Measurements from ENCODE around the gene PNMA8C. TPM values are rescaled to one million over a fixed set of nuclear protein-coding genes. Genes with fewer than 3 reads are reported as not detected.
"Not testable (repeated sequence)": the region's sequence is repeated elsewhere in the genome, so short reads cannot be mapped to it uniquely, and the experiment has no call there.

The PNMA8C gene
- total RNA-seq, 2 donors from 2014 or later = 1.2 to 5.2 TPM

- ATAC-seq (ENCODE audit: insufficient number of reproducible peaks, low FRiP score, low read depth) (no peak), DNase-seq (ENCODE audit: low spot score) (no peak)
- Histone ChIP-seq H3K27me3 (replicated peaks; ENCODE audit: insufficient read depth) (no peaks in the 10 kb centered on the region), H3K36me3 (no peaks in the 10 kb centered on the region), H3K4me1 (ENCODE audit: control insufficient read depth in 1 of 2, low read depth in 2 of 2) (peaks cover 12 to 36% of the 10 kb centered on the region in 2 donors), H3K27ac (peak overlapping the region; percentile 5 to 62), H3K4me3 (no peak overlapping the region), H3K9me3 (no peaks in the 10 kb centered on the region)
- no peak for TF ChIP-seq CTCF (IDR thresholded peaks at IDR 0.05)
Observed at GRCh38 chr19:46441866-46442265, 13.1 kb upstream of the PNMA8C start.

- not testable (repeated sequence) for H3K4me1 ChIP-seq (ENCODE audit: control insufficient read depth in 1 of 2, low read depth in 2 of 2); H3K27me3 ChIP-seq (replicated peaks; ENCODE audit: insufficient read depth); ATAC-seq (ENCODE audit: insufficient number of reproducible peaks, low FRiP score, low read depth); H3K27ac ChIP-seq; DNase-seq (ENCODE audit: low spot score); H3K9me3 ChIP-seq; H3K36me3 ChIP-seq; H3K4me3 ChIP-seq
Observed at GRCh38 chr19:46435689-46436088, 7.0 kb upstream of the PNMA8C start.

- ATAC-seq (ENCODE audit: insufficient number of reproducible peaks, low FRiP score, low read depth) (no peak), DNase-seq (ENCODE audit: low spot score) (no peak)
- Histone ChIP-seq H3K27ac (no peak overlapping the region), H3K4me3 (no peak overlapping the region), H3K36me3 (no peaks in the 10 kb centered on the region), H3K4me1 (ENCODE audit: control insufficient read depth in 1 of 2, low read depth in 2 of 2) (no peaks in the 10 kb centered on the region), H3K27me3 (replicated peaks; ENCODE audit: insufficient read depth) (no peaks in the 10 kb centered on the region), H3K9me3 (no peaks in the 10 kb centered on the region)
- no peak for TF ChIP-seq CTCF (IDR thresholded peaks at IDR 0.05)
Observed at GRCh38 chr19:46435009-46435408, 6.3 kb upstream of the PNMA8C start.

GRCh38 chr19:46433470-46433869, 4.7 kb upstream of the PNMA8C start:
- not testable (repeated sequence) for H3K27ac ChIP-seq; H3K9me3 ChIP-seq; ATAC-seq (ENCODE audit: insufficient number of reproducible peaks, low FRiP score, low read depth); DNase-seq (ENCODE audit: low spot score); H3K4me1 ChIP-seq (ENCODE audit: control insufficient read depth in 1 of 2, low read depth in 2 of 2); H3K4me3 ChIP-seq; H3K27me3 ChIP-seq (replicated peaks; ENCODE audit: insufficient read depth); H3K36me3 ChIP-seq

GRCh38 chr19:46431824-46432223, 3.1 kb upstream of the PNMA8C start:
- Histone ChIP-seq H3K36me3 (no peaks in the 10 kb centered on the region), H3K4me3 (no peak overlapping the region), H3K27ac (no peak overlapping the region), H3K9me3 (no peaks in the 10 kb centered on the region), H3K4me1 (ENCODE audit: control insufficient read depth in 1 of 2, low read depth in 2 of 2) (peaks cover 4 to 19% of the 10 kb centered on the region in 2 donors), H3K27me3 (replicated peaks; ENCODE audit: insufficient read depth) (no peaks in the 10 kb centered on the region)
- TF ChIP-seq CTCF (IDR thresholded peaks at IDR 0.05) = no peak
- no peak for DNase-seq (ENCODE audit: low spot score)
- ATAC-seq (ENCODE audit: insufficient number of reproducible peaks, low FRiP score, low read depth) = no peak

- no peak overlapping the region for H3K27ac ChIP-seq
- H3K4me1 ChIP-seq (ENCODE audit: control insufficient read depth in 1 of 2, low read depth in 2 of 2) = peaks cover 4 to 28% of the 10 kb centered on the region in 2 donors
- ATAC-seq (ENCODE audit: insufficient number of reproducible peaks, low FRiP score, low read depth) (no peak), DNase-seq (ENCODE audit: low spot score) (no peak)
- H3K4me3 ChIP-seq = no peak overlapping the region
- H3K27me3 ChIP-seq (replicated peaks; ENCODE audit: insufficient read depth) = no peaks in the 10 kb centered on the region
- no peaks in the 10 kb centered on the region for H3K9me3 ChIP-seq
- H3K36me3 ChIP-seq = no peaks in the 10 kb centered on the region
- TF ChIP-seq CTCF (IDR thresholded peaks at IDR 0.05) = no peak
Observed at GRCh38 chr19:46429999-46430398, 1.3 kb upstream of the PNMA8C start.
